IMR-90 (cell line): ENCODE measurements around the gene DLL4. TPM values are rescaled to one million over a fixed set of nuclear protein-coding genes. Genes with fewer than 3 reads are reported as not detected.

Source experiments
- ATAC-seq: fragments of 200-7000 bp; cut with Tn5 transposase; 2 replicates; pipeline ENCODE4 v1.9.1; 2020; ENCODE audit warnings: low read depth, mild to moderate bottlenecking, moderate library complexity
- BruUV-seq: library from RNA; stranded (reverse); fragments of 400-500 nt; replicated peaks from 2 replicates; lab custom pipeline; 2021; lab: Mats Ljungman, UMichigan
- CTCF ChIA-PET: fragments of 300-600 bp; formaldehyde crosslinking; extraction: SDS; loops from one replicate; lab custom pipeline; 2021; ENCODE audit warnings: antibody characterized with exemption; lab: Yijun Ruan, JAX
- POLR2A ChIA-PET: fragments of 300-600 bp; sonication (Branson Sonifier 250); formaldehyde crosslinking; loops from one replicate; lab custom pipeline; 2022; ENCODE audit warnings: antibody characterized with exemption; ENCODE audit not compliant: unreplicated experiment; lab: Charles Lee
- DNase-seq: peaks from one replicate; pipeline ENCODE4 v3.0.0; 2013
- H2AFZ ChIP-seq: replicated peaks from 2 replicates; pipeline ENCODE3; 2013; ENCODE audit warnings: low read length, mild to moderate bottlenecking; ENCODE audit not compliant: poor library complexity
- H2AK5ac ChIP-seq: 2 replicates; pipeline ENCODE4 v1.6.1; 2013; ENCODE audit warnings: low read depth, low read length, inconsistent platforms
- H2AK9ac ChIP-seq: replicated peaks from 2 replicates; pipeline ENCODE3; 2013; ENCODE audit warnings: mild to moderate bottlenecking, low read depth, low read length, moderate library complexity; ENCODE audit not compliant: poor library complexity
- H2BK120ac ChIP-seq: 2 replicates; pipeline ENCODE4 v1.6.1; 2013; ENCODE audit warnings: low read depth, low read length, inconsistent platforms
- H2BK15ac ChIP-seq: 3 replicates; pipeline ENCODE4 v1.6.1; 2013; ENCODE audit warnings: low read depth, low read length, inconsistent platforms
- H2BK20ac ChIP-seq: 2 replicates; pipeline ENCODE4 v1.6.1; 2013; ENCODE audit warnings: low read depth, mild to moderate bottlenecking, inconsistent platforms, low read length, moderate library complexity
- H2BK5ac ChIP-seq: 2 replicates; pipeline ENCODE4 v1.6.1; 2013; ENCODE audit warnings: mild to moderate bottlenecking, low read depth, low read length, inconsistent platforms; ENCODE audit not compliant: poor library complexity, severe bottlenecking
- H3K14ac ChIP-seq: replicated peaks from 2 replicates; pipeline ENCODE4 v1.6.1; 2013; ENCODE audit warnings: low read depth, low read length, inconsistent platforms
- H3K18ac ChIP-seq: 2 replicates; pipeline ENCODE4 v1.6.1; 2013; ENCODE audit warnings: low read depth, low read length, control low read depth
- H3K23ac ChIP-seq: 2 replicates; pipeline ENCODE4 v1.6.1; 2013; ENCODE audit warnings: low read depth, low read length, inconsistent platforms
- H3K27ac ChIP-seq: 2 replicates; pipeline ENCODE4 v1.5.1; 2013; ENCODE audit warnings: mild to moderate bottlenecking, control low read depth, low read length; ENCODE audit not compliant: insufficient read depth
- H3K27me3 ChIP-seq: 2 replicates; pipeline ENCODE4 v1.6.1; 2013; ENCODE audit warnings: low read length; ENCODE audit not compliant: control insufficient read depth, insufficient read depth
- H3K36me3 ChIP-seq: 2 replicates; pipeline ENCODE4 v1.6.1; 2013; ENCODE audit warnings: low read length, mixed read lengths; ENCODE audit not compliant: control insufficient read depth, insufficient read depth
- H3K4ac ChIP-seq: 2 replicates; pipeline ENCODE4 v1.6.1; 2013; ENCODE audit warnings: low read depth, low read length, inconsistent platforms
- H3K4me1 ChIP-seq: 2 replicates; pipeline ENCODE4 v1.6.1; 2013; ENCODE audit warnings: low read length, mixed read lengths; ENCODE audit not compliant: control insufficient read depth, insufficient read depth
- H3K4me2 ChIP-seq: 2 replicates; pipeline ENCODE4 v1.6.1; 2013; ENCODE audit warnings: low read depth, mild to moderate bottlenecking, control low read depth, low read length, moderate library complexity
- H3K4me3 ChIP-seq: 2 replicates; pipeline ENCODE4 v1.5.1; 2013; ENCODE audit warnings: low read depth, mild to moderate bottlenecking, control low read depth, low read length, moderate library complexity; ENCODE audit not compliant: insufficient read depth
- H3K56ac ChIP-seq: 2 replicates; pipeline ENCODE4 v1.6.1; 2013; ENCODE audit warnings: low read length, inconsistent platforms; ENCODE audit not compliant: insufficient read depth; ENCODE audit errors: extremely low read depth
- H3K79me1 ChIP-seq, 2 experiments: 2 replicates each; pipeline ENCODE4 v1.6.1; 2013; ENCODE audit warnings: low read length in 2 of 2, inconsistent platforms in 1 of 2, low read depth in 1 of 2
- H3K9ac ChIP-seq: 2 replicates; pipeline ENCODE4 v1.6.1; 2013; ENCODE audit warnings: low read depth, low read length, control low read depth
- H3K9me1 ChIP-seq: 2 replicates; pipeline ENCODE4 v1.6.1; 2013; ENCODE audit warnings: low read length, inconsistent platforms; ENCODE audit not compliant: insufficient read depth
- H3K9me3 ChIP-seq: 2 replicates; pipeline ENCODE4 v1.6.1; 2013; ENCODE audit warnings: low read length; ENCODE audit not compliant: control insufficient read depth, insufficient read depth
- H4K20me1 ChIP-seq: 2 replicates; pipeline ENCODE4 v1.6.1; 2013; ENCODE audit warnings: low read length, inconsistent platforms; ENCODE audit not compliant: insufficient read depth
- H4K5ac ChIP-seq: 2 replicates; pipeline ENCODE4 v1.6.1; 2013; ENCODE audit warnings: mild to moderate bottlenecking, low read depth, low read length, control low read depth
- H4K8ac ChIP-seq, 2 experiments: 2 replicates each; pipeline ENCODE4 v1.6.1; 2013; ENCODE audit warnings: low read depth in 2 of 2, low read length in 2 of 2, control low read depth in 1 of 2, inconsistent platforms in 1 of 2
- H4K91ac ChIP-seq: 2 replicates; pipeline ENCODE4 v1.6.1; 2013; ENCODE audit warnings: low read depth, low read length, inconsistent platforms; ENCODE audit not compliant: insufficient read depth
- BHLHE40 ChIP-seq: fragments of 150-350 bp; IDR thresholded peaks from 2 replicates; pipeline ENCODE4 v1.6.1; 2016; ENCODE audit warnings: mild to moderate bottlenecking, low read depth, low read length
- CEBPB ChIP-seq: IDR thresholded peaks from 2 replicates; pipeline ENCODE4 v1.6.1; 2012; ENCODE audit warnings: low read depth, low read length, improper control_type of control experiment
- CHD1 ChIP-seq: IDR thresholded peaks from 2 replicates; pipeline ENCODE4 v1.6.1; 2012; ENCODE audit warnings: low read depth, low read length, improper control_type of control experiment
- CTCF ChIP-seq: conservative IDR thresholded peaks from 2 replicates; pipeline ENCODE4 v1.5.1; 2012; ENCODE audit warnings: mild to moderate bottlenecking, low read depth, low read length, improper control_type of control experiment
- ELK1 ChIP-seq: fragments of 150-350 bp; IDR thresholded peaks from 2 replicates; pipeline ENCODE4 v1.6.1; 2016; ENCODE audit warnings: low read depth, mild to moderate bottlenecking, low read length, moderate library complexity, borderline replicate concordance
- FOS ChIP-seq: fragments of 150-350 bp; IDR thresholded peaks from 2 replicates; pipeline ENCODE4 v1.6.1; 2016; ENCODE audit warnings: low read depth, low read length
- MAFK ChIP-seq: IDR thresholded peaks from 2 replicates; pipeline ENCODE4 v1.6.1; 2012; ENCODE audit warnings: low read depth, low read length, improper control_type of control experiment
- MAZ ChIP-seq: IDR thresholded peaks from 2 replicates; pipeline ENCODE4 v1.6.1; 2012; ENCODE audit warnings: low read depth, mild to moderate bottlenecking, low read length, improper control_type of control experiment, moderate library complexity, borderline replicate concordance
- MXI1 ChIP-seq: IDR thresholded peaks from 2 replicates; pipeline ENCODE4 v1.6.1; 2012; ENCODE audit warnings: low read depth, mild to moderate bottlenecking, low read length, moderate library complexity, borderline replicate concordance
- NFE2L2 ChIP-seq: fragments of 150-350 bp; IDR thresholded peaks from 2 replicates; pipeline ENCODE4 v1.6.1; 2016; ENCODE audit warnings: low read depth, mild to moderate bottlenecking, low read length
- POLR2A ChIP-seq: IDR thresholded peaks from 2 replicates; pipeline ENCODE4 v1.6.1; 2012; ENCODE audit warnings: mild to moderate bottlenecking, low read depth, low read length
- RAD21 ChIP-seq: IDR thresholded peaks from 2 replicates; pipeline ENCODE4 v1.6.1; 2012; ENCODE audit warnings: low read length, improper control_type of control experiment
- RCOR1 ChIP-seq: IDR thresholded peaks from 2 replicates; pipeline ENCODE4 v1.6.1; 2012; ENCODE audit warnings: mild to moderate bottlenecking, low read length, improper control_type of control experiment; ENCODE audit not compliant: insufficient replicate concordance
- RFX5 ChIP-seq: IDR thresholded peaks from 2 replicates; pipeline ENCODE4 v1.8.0; 2012; ENCODE audit warnings: low read depth, mild to moderate bottlenecking, low read length, moderate library complexity
- SMC3 ChIP-seq: fragments of 150-350 bp; IDR thresholded peaks from 2 replicates; pipeline ENCODE4 v1.6.1; 2016; ENCODE audit warnings: low read depth, mild to moderate bottlenecking, antibody characterized with exemption, low read length, moderate library complexity
- WGBS, 2 experiments: methylation state at CpG; one replicate each; pipeline versions ENCODE4 v1.1.5 to v1.1.7; 2013; ENCODE audit warnings: missing lambda C conversion rate in 2 of 2; ENCODE audit not compliant: insufficient read length in 1 of 2; ENCODE audit errors: extremely low coverage in 2 of 2; 5-methylcytosine and 5-hydroxymethylcytosine counted together
- dilution Hi-C: fragments of 300-500 bp; cut with HindIII; formaldehyde crosslinking; loops from one replicate; pipeline ENCODE4 v1.14.3; 2018; ENCODE audit warnings: low sequenced_read_pairs; ENCODE audit not compliant: unreplicated experiment
- in situ Hi-C: fragments of 300-500 bp; cut with MboI; formaldehyde crosslinking; loops from 3 replicates; pipeline ENCODE4 v1.14.3; 2019; ENCODE audit warnings: low sequenced_read_pairs, inconsistent platforms, mixed read lengths
- intact Hi-C: fragments of 100-400 bp; cut with micrococcal nuclease; formaldehyde crosslinking; loops from 2 replicates; pipeline ENCODE4 v1.10.0; 2022
- polyA plus RNA-seq, 3 experiments: library from polyadenylated mRNA; depleted of rRNA; stranded (reverse); fragments of >200 nt; gene quantifications; 2 replicates each; pipeline ENCODE4 v1.2.3, GENCODE V29; 2012; ENCODE audit warnings: low replicate concordance in 1 of 3
- total RNA-seq: library from RNA; depleted of rRNA; stranded (reverse); fragments of >200 nt; gene quantifications from 2 replicates; pipeline ENCODE4 v1.2.3, GENCODE V29; 2012
- TF ChIP-seq, protein P1 (sequence below): fragments of 150-350 bp; IDR thresholded peaks from 2 replicates; pipeline ENCODE4 v1.6.1; 2017; ENCODE audit warnings: mild to moderate bottlenecking, antibody characterized with exemption, low read length, low read depth

DLL4 gene
- total and polyA plus RNA-seq, 2 of the 4 experiments (the other 2 are of a cell fraction): 1.8 to 3.4 TPM

DNA sequence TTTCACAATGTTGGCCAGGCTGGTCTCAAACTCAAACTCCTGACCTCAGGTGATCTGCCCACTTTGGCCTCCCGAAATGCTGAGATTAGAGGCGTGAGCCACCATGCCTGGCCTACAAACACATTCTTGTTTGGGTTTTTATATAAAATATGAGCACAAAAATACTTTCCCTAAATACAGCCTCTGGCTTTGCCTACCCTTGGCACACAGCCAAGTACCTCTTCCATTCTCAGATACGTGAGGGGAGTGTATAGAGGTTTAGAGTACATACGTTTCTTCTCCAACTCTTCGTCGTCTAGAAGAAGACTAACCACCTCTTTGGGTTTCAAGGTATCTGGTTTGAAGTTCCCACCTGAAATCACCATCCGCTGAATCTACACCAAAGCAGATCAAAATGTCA is 57.7 kb downstream of the DLL4 start:
- peak overlapping the region; percentile 58; the same call in 1 of the 2 replicates for H2BK20ac ChIP-seq
- H3K27me3 ChIP-seq: no peaks in the 10 kb centered on the region
- H4K8ac ChIP-seq: peak overlapping the region; percentile 37 to 97; a peak in 3 of 4 replicates
- no peak overlapping the region for H3K56ac ChIP-seq
- CTCF ChIA-PET: no interaction called here
- H3K36me3 ChIP-seq: peaks cover 35% of the 10 kb centered on the region
- H3K4me3 ChIP-seq: no peak overlapping the region
- BruUV-seq: no TSS peak
- H4K91ac ChIP-seq: peak overlapping the region; percentile 27; the same call in 1 of the 2 replicates
- H3K9me1 ChIP-seq: peaks cover 17% of the 10 kb centered on the region
- H3K79me1 ChIP-seq: peaks cover 35 to 78% of the 10 kb centered on the region in 2 experiments
- H3K27ac ChIP-seq: no peak overlapping the region; the same call in 1 of the 2 replicates
- peak overlapping the region; percentile 89 for H2AK5ac ChIP-seq
- no peaks in the 10 kb centered on the region for H3K9me3 ChIP-seq
- H2BK15ac ChIP-seq: peak overlapping the region; percentile 78; the same call in 1 of the 3 replicates
- H3K4me2 ChIP-seq: no peak overlapping the region
- peak overlapping the region; percentile 23; the same call in 1 of the 2 replicates for H4K5ac ChIP-seq
- peak overlapping the region; percentile 99 for H2BK120ac ChIP-seq
- POLR2A ChIA-PET: no interaction called here
- no peak for TF ChIP-seq CEBPB
- TF ChIP-seq ELK1: no peak
- no peak for TF ChIP-seq BHLHE40
- TF ChIP-seq RAD21: no peak
- TF ChIP-seq MAZ: no peak
- TF ChIP-seq POLR2A: no peak
- TF ChIP-seq MXI1: no peak
- TF ChIP-seq, protein P1, sequence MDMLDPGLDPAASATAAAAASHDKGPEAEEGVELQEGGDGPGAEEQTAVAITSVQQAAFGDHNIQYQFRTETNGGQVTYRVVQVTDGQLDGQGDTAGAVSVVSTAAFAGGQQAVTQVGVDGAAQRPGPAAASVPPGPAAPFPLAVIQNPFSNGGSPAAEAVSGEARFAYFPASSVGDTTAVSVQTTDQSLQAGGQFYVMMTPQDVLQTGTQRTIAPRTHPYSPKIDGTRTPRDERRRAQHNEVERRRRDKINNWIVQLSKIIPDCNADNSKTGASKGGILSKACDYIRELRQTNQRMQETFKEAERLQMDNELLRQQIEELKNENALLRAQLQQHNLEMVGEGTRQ: no peak
- no peak for TF ChIP-seq MAFK
- TF ChIP-seq CHD1: no peak
- no peak for TF ChIP-seq RFX5
- no peak for TF ChIP-seq SMC3
- TF ChIP-seq NFE2L2: no peak
- TF ChIP-seq CTCF: no peak
- no peak for TF ChIP-seq RCOR1
- TF ChIP-seq FOS: no peak
- intact Hi-C loops: no loop called here
- DNase-seq (no peak), ATAC-seq (no peak)
- in situ Hi-C loops: no loop called here
- WGBS, 2 experiments: no CpG with 5 or more reads among the region's 7 CpGs
- no peaks in the 10 kb centered on the region; the same call in 1 of the 2 replicates for H4K20me1 ChIP-seq
- H3K4ac ChIP-seq: peak overlapping the region; percentile 100; the same call in 1 of the 2 replicates
- peak overlapping the region; percentile 97 for H2BK5ac ChIP-seq
- H2AK9ac ChIP-seq: no peak overlapping the region
- dilution Hi-C loops: no loop called here
- H3K14ac ChIP-seq: peak overlapping the region; percentile 5; the same call in 1 of the 2 replicates
- 0 out of 2 replicates have a peak overlapping the region, but pooled peaks have one; percentile 22 for H3K23ac ChIP-seq
- H3K9ac ChIP-seq: no peak overlapping the region
- no peak overlapping the region for H2AFZ ChIP-seq
- H3K18ac ChIP-seq: no peak overlapping the region; the same call in 1 of the 2 replicates
- peaks cover 38% of the 10 kb centered on the region for H3K4me1 ChIP-seq
